MM.1S (cell line): ENCODE data around the gene F8A2.
"Not testable (repeated sequence)": the region's sequence is repeated elsewhere in the genome, so short reads cannot be mapped to it uniquely, and the experiment has no call there.

ENCODE experiments used
- DNase-seq: peaks from one replicate; pipeline ENCODE4 v3.0.0-alpha.2; 2015
- H2AFZ ChIP-seq: fragments of 300-600 bp; sonication (generic); 2 replicates; pipeline ENCODE4 v1.6.0; 2016; ENCODE audit warnings: antibody characterized with exemption, low read length
- H3F3A ChIP-seq: fragments of 300-600 bp; sonication (generic); 2 replicates; pipeline ENCODE4 v1.6.1; 2016; ENCODE audit warnings: mild to moderate bottlenecking, antibody characterized with exemption, low read length, moderate library complexity, mixed read lengths; ENCODE audit not compliant: insufficient read depth
- H3K27ac ChIP-seq: fragments of 300-600 bp; sonication (generic); 2 replicates; pipeline ENCODE4 v1.5.1; 2016; ENCODE audit warnings: mild to moderate bottlenecking, low read length
- H3K27me3 ChIP-seq: fragments of 300-600 bp; sonication (generic); replicated peaks from 2 replicates; pipeline ENCODE4 v1.6.0; 2016; ENCODE audit warnings: low read length; ENCODE audit not compliant: insufficient read depth
- H3K36me3 ChIP-seq: fragments of 300-600 bp; sonication (generic); replicated peaks from 2 replicates; pipeline ENCODE4 v1.6.1; 2016; ENCODE audit warnings: mild to moderate bottlenecking, low read length, mixed read lengths; ENCODE audit not compliant: insufficient read depth
- H3K4me1 ChIP-seq: fragments of 300-600 bp; sonication (generic); 2 replicates; pipeline ENCODE4 v1.6.1; 2016; ENCODE audit warnings: low read length, mixed read lengths
- H3K4me2 ChIP-seq: fragments of 300-600 bp; sonication (generic); 2 replicates; pipeline ENCODE4 v1.6.0; 2016; ENCODE audit warnings: low read depth, low read length
- H3K4me3 ChIP-seq: fragments of 300-600 bp; sonication (generic); 2 replicates; pipeline ENCODE4 v1.5.1; 2016; ENCODE audit warnings: low read length, mixed read lengths
- H3K79me2 ChIP-seq: fragments of 300-600 bp; sonication (generic); 2 replicates; pipeline ENCODE4 v1.6.1; 2016; ENCODE audit warnings: mixed run types, low read length, mixed read lengths
- H3K9ac ChIP-seq: fragments of 300-600 bp; sonication (generic); 2 replicates; pipeline ENCODE4 v1.6.1; 2016; ENCODE audit warnings: low read length, mixed read lengths
- H3K9me2 ChIP-seq: fragments of 300-600 bp; sonication (generic); replicated peaks from 2 replicates; pipeline ENCODE4 v1.6.1; 2016; ENCODE audit warnings: mild to moderate bottlenecking, low read length, mixed read lengths; ENCODE audit not compliant: insufficient read depth
- H3K9me3 ChIP-seq: fragments of 300-600 bp; sonication (generic); replicated peaks from 2 replicates; pipeline ENCODE4 v1.6.1; 2016; ENCODE audit warnings: mild to moderate bottlenecking, low read length, mixed read lengths; ENCODE audit not compliant: insufficient read depth
- H4K20me1 ChIP-seq: fragments of 300-600 bp; sonication (generic); 2 replicates; pipeline ENCODE4 v1.6.1; 2016; ENCODE audit warnings: mild to moderate bottlenecking, low read length, moderate library complexity, mixed read lengths; ENCODE audit not compliant: insufficient read depth
- CTCF ChIP-seq: fragments of 300-600 bp; sonication (generic); IDR thresholded peaks from 2 replicates; pipeline ENCODE4 v1.5.1; 2016; ENCODE audit warnings: antibody characterized with exemption, low read length, mixed read lengths
- EZH2 ChIP-seq: fragments of 300-600 bp; sonication (generic); optimal IDR thresholded peaks from 2 replicates; pipeline ENCODE3; 2017; ENCODE audit warnings: low read depth, mild to moderate bottlenecking, antibody characterized with exemption, low read length, mixed read lengths
- EZH2phosphoT487 ChIP-seq: fragments of 300-600 bp; sonication (generic); IDR thresholded peaks from 2 replicates; pipeline ENCODE4 v1.6.1; 2018; ENCODE audit warnings: antibody characterized with exemption, low read length

F8A2 gene

GRCh38 chrX:155381843-155382528, at the start of gene F8A2:
F8A2 (plus strand) TSS chrX:155382095; CDS start chrX:155382115, 20 bp downstream.
- not testable (repeated sequence) for H3F3A ChIP-seq, H3K4me2 ChIP-seq, H3K36me3 ChIP-seq, H3K4me3 ChIP-seq, H2AFZ ChIP-seq, H3K79me2 ChIP-seq, H3K4me1 ChIP-seq, H4K20me1 ChIP-seq, H3K27ac ChIP-seq, H3K9ac ChIP-seq, H3K27me3 ChIP-seq, DNase-seq, H3K9me2 ChIP-seq, H3K9me3 ChIP-seq

GRCh38 chrX:155333544-155334100, 48.3 kb upstream of the F8A2 start:
- peak overlapping the region; percentile 54 for H3K4me3 ChIP-seq
- no peak for DNase-seq
- H2AFZ ChIP-seq = no peak overlapping the region

GRCh38 chrX:155334486-155335336, 47.2 kb upstream of the F8A2 start, which contains the start of gene CLIC2:
CLIC2 (minus strand) TSS chrX:155334614; CDS start chrX:155334427, 187 bp downstream.
- H3K4me2 ChIP-seq = peak within 1 kb of the TSS; percentile 58
- peak within 1 kb of the TSS; percentile 58 for H2AFZ ChIP-seq

More at GRCh38 chrX:155333544-155334100, 48.3 kb upstream of the F8A2 start:
- no peak for TF ChIP-seq EZH2phosphoT487
- TF ChIP-seq CTCF = no peak
- no peak for TF ChIP-seq EZH2
- H3K27ac ChIP-seq = peak overlapping the region; percentile 50; the same call in 1 of the 2 replicates
- H3K4me1 ChIP-seq = 0 out of 2 replicates have a peak, but pooled peaks cover 4% of the 10 kb centered on the region
- H3K27me3 ChIP-seq = no peaks in the 10 kb centered on the region
- no peaks in the 10 kb centered on the region for H3K9me3 ChIP-seq
- H3F3A ChIP-seq = 0 out of 2 replicates have a peak, but pooled peaks cover 8% of the 10 kb centered on the region
- peaks cover 54% of the 10 kb centered on the region for H3K79me2 ChIP-seq
- peak overlapping the region; percentile 48; the same call in 1 of the 2 replicates for H3K9ac ChIP-seq
- peak overlapping the region; percentile 58 for H3K4me2 ChIP-seq
- no peaks in the 10 kb centered on the region for H3K9me2 ChIP-seq
- no peaks in the 10 kb centered on the region for H4K20me1 ChIP-seq
- no peaks in the 10 kb centered on the region for H3K36me3 ChIP-seq

GRCh38 chrX:155335337-155335712, 46.6 kb upstream of the F8A2 start:
- not testable (repeated sequence) for H3F3A ChIP-seq, H3K4me2 ChIP-seq, H3K4me3 ChIP-seq, H4K20me1 ChIP-seq, H3K9ac ChIP-seq, H3K27me3 ChIP-seq, H3K36me3 ChIP-seq, H3K9me2 ChIP-seq, DNase-seq, H3K9me3 ChIP-seq, H3K4me1 ChIP-seq
- Histone ChIP-seq H3K27ac (peak overlapping the region; percentile 50; the same call in 1 of the 2 replicates), H3K79me2 (peaks cover 37% of the 10 kb centered on the region), H2AFZ (peak overlapping the region; percentile 58)

More at GRCh38 chrX:155334486-155335336, 47.2 kb upstream of the F8A2 start, which contains the start of gene CLIC2:
- 0 out of 2 replicates have a peak, but pooled peaks cover 4% of the 10 kb centered on the region for H3K4me1 ChIP-seq
- H3K79me2 ChIP-seq = peaks cover 43% of the 10 kb centered on the region
- H3K9me3 ChIP-seq = no peaks in the 10 kb centered on the region
- H3K27me3 ChIP-seq = no peaks in the 10 kb centered on the region
- H3K9ac ChIP-seq = peak within 1 kb of the TSS; percentile 48; the same call in 1 of the 2 replicates
- no peaks in the 10 kb centered on the region for H4K20me1 ChIP-seq
- TF ChIP-seq CTCF (no peak), EZH2 (no peak), EZH2phosphoT487 (no peak)
- H3K36me3 ChIP-seq = no peaks in the 10 kb centered on the region
- H3K9me2 ChIP-seq = no peaks in the 10 kb centered on the region
- H3K4me3 ChIP-seq = peak within 1 kb of the TSS; percentile 54
- peak within 1 kb of the TSS; percentile 50; the same call in 1 of the 2 replicates for H3K27ac ChIP-seq
- peak; percentile 82 for DNase-seq
- 0 out of 2 replicates have a peak, but pooled peaks cover 8% of the 10 kb centered on the region for H3F3A ChIP-seq

- DNase-seq, H4K20me1 ChIP-seq, H3K9me3 ChIP-seq, H3K9ac ChIP-seq, H3K27me3 ChIP-seq, H3K4me1 ChIP-seq, H3K4me3 ChIP-seq, H3K36me3 ChIP-seq, H3K27ac ChIP-seq, H3K4me2 ChIP-seq, H3F3A ChIP-seq, H3K9me2 ChIP-seq, H3K79me2 ChIP-seq, H2AFZ ChIP-seq: not testable (repeated sequence)
These were observed 36.2 kb upstream of the F8A2 start for GRCh38 chrX:155345689-155346088.
